GM12892 (cell line): ENCODE data around the gene MED13L.

Source experiments
- POLR2A ChIP-seq: IDR thresholded peaks from 2 replicates; pipeline ENCODE4 v1.6.1; 2011; ENCODE audit warnings: low read depth, low read length, control low read depth
- POLR2AphosphoS5 ChIP-seq: IDR thresholded peaks from 2 replicates; pipeline ENCODE4 v1.6.1; 2011; ENCODE audit warnings: low read depth, low read length, control low read depth

DNA sequence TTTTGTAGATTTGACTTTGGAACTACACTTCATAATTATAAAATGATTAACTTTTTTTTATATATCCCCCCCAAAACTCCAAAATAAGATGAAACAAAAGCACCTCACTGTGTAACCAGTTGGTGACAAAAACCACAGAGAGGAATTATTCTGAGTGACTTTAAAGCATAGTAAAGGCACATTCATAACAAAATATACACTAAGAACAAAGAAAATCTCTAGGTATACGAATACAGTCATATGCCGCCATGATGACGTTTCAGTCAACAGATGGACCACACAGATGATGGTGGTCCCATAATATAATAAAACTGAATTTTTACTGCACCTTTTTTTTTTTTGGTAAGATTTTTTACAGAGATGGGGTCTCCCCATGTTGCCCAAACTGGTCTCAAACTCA lies 70.7 kb downstream of the MED13L start:
- TF ChIP-seq POLR2A, result no peak
- TF ChIP-seq POLR2AphosphoS5, result no peak
